ENCODE data around the gene APCDD1L.

The APCDD1L gene

DNA sequence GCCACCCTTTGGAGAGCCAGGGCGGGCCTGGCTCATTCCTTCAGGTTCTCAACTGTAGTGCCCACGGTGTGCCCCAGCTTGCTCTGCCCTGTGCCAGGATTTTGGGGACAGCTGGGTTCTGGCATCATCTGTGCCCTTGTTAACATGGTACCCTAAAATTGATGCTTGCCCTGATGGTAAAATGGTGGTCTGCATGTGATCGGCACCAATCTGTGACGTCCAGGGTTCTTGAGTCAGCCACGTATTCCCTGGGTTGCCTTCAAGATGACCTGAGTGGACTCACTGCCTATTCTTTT lies 31.2 kb upstream of the APCDD1L start:
- no peaks in the 10 kb centered on the region for H3K9me2 ChIP-seq (replicated peaks; ENCODE audit: insufficient read depth, low read length)
- H2AFZ ChIP-seq (ENCODE audit: low read depth, low read length, severe bottlenecking), result no peak overlapping the region
- no peaks in the 10 kb centered on the region for H3F3A ChIP-seq (ENCODE audit: insufficient read depth)
- H4K20me1 ChIP-seq (ENCODE audit: low read depth, low read length), result no peaks in the 10 kb centered on the region
- no peak overlapping the region for H3K4me2 ChIP-seq (ENCODE audit: low read depth, low read length, poor library complexity, severe bottlenecking)
- H3K27ac ChIP-seq (ENCODE audit: low read depth, low read length), result no peak overlapping the region
- H3K9me3 ChIP-seq (ENCODE audit: insufficient read depth, low read length), result no peaks in the 10 kb centered on the region
- no peak overlapping the region for H3K9ac ChIP-seq (ENCODE audit: low read length)
- no peak overlapping the region for H3K4me3 ChIP-seq (ENCODE audit: insufficient read depth, low read length, poor library complexity, severe bottlenecking)
- H3K27me3 ChIP-seq (ENCODE audit: low read length), result no peaks in the 10 kb centered on the region
- TF ChIP-seq, protein P1, sequence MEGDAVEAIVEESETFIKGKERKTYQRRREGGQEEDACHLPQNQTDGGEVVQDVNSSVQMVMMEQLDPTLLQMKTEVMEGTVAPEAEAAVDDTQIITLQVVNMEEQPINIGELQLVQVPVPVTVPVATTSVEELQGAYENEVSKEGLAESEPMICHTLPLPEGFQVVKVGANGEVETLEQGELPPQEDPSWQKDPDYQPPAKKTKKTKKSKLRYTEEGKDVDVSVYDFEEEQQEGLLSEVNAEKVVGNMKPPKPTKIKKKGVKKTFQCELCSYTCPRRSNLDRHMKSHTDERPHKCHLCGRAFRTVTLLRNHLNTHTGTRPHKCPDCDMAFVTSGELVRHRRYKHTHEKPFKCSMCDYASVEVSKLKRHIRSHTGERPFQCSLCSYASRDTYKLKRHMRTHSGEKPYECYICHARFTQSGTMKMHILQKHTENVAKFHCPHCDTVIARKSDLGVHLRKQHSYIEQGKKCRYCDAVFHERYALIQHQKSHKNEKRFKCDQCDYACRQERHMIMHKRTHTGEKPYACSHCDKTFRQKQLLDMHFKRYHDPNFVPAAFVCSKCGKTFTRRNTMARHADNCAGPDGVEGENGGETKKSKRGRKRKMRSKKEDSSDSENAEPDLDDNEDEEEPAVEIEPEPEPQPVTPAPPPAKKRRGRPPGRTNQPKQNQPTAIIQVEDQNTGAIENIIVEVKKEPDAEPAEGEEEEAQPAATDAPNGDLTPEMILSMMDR (IDR thresholded peaks at IDR 0.05; ENCODE audit: insufficient read depth, low read length, poor library complexity, severe bottlenecking), result no peak
- no peaks in the 10 kb centered on the region for H3K36me3 ChIP-seq (ENCODE audit: low read length)
- no peaks in the 10 kb centered on the region for H3K79me2 ChIP-seq (ENCODE audit: insufficient read depth, low read length)

DNA sequence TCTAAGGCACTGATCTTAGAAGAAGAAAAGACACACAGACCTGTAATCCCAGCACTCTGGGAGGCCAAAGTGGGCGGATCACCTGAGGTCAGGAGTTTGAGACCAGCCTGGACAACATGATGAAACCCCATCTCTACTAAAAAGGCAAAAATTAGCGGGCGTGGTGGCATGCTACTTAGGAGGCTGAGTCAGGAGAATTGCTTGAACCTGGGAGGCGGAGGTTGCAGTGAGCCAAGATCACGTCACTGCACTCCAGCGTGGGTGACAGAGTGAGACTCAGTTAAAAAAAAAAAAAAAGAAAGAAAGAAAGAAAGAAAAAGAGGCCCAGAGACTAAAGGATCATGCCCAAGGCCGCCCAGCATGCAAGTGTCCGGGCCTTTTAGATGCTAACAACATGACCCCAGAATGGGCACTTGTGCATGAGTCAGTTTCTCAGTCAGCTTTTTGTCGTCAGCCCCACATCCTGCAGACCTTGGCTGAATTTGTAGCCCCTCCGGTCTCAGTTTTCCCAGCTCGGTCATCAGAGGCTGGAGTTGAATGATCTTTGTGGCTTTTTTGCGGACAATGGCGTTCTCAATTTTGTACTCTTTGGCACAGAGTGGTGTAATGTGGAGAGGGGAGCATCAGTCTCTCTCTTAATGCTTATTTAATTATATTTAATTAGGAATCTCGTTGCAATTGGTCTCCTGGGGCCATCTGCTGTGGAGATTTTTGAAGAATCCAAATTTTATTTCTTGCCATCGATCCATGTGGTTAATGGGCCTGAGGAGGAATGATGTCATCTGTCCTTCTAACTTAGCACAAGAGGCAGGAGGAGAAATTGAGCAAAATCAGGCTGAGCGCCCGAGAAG lies 30.6 kb upstream of the APCDD1L start:
- no peaks in the 10 kb centered on the region for H3K79me2 ChIP-seq (ENCODE audit: insufficient read depth, low read length)
- H3K9ac ChIP-seq (ENCODE audit: low read length), result no peak overlapping the region
- no peaks in the 10 kb centered on the region for H3K9me2 ChIP-seq (replicated peaks; ENCODE audit: insufficient read depth, low read length)
- TF ChIP-seq, protein P1 (IDR thresholded peaks at IDR 0.05; ENCODE audit: insufficient read depth, low read length, poor library complexity, severe bottlenecking), result no peak
- TF ChIP-seq EZH2phosphoT487 (conservative IDR thresholded peaks at IDR 0.05; ENCODE audit: low read length), result no peak
- no peaks in the 10 kb centered on the region for H3F3A ChIP-seq (ENCODE audit: insufficient read depth)
- H2AFZ ChIP-seq (ENCODE audit: low read depth, low read length, severe bottlenecking), result no peak overlapping the region
- no peaks in the 10 kb centered on the region for H3K27me3 ChIP-seq (ENCODE audit: low read length)
- H3K27ac ChIP-seq (ENCODE audit: low read depth, low read length), result no peak overlapping the region
- H3K4me2 ChIP-seq (ENCODE audit: low read depth, low read length, poor library complexity, severe bottlenecking), result no peak overlapping the region
- H3K36me3 ChIP-seq (ENCODE audit: low read length), result no peaks in the 10 kb centered on the region
- H3K4me3 ChIP-seq (ENCODE audit: insufficient read depth, low read length, poor library complexity, severe bottlenecking), result no peak overlapping the region
- no peaks in the 10 kb centered on the region for H4K20me1 ChIP-seq (ENCODE audit: low read depth, low read length)
- no peaks in the 10 kb centered on the region for H3K9me3 ChIP-seq (ENCODE audit: insufficient read depth, low read length)

DNA sequence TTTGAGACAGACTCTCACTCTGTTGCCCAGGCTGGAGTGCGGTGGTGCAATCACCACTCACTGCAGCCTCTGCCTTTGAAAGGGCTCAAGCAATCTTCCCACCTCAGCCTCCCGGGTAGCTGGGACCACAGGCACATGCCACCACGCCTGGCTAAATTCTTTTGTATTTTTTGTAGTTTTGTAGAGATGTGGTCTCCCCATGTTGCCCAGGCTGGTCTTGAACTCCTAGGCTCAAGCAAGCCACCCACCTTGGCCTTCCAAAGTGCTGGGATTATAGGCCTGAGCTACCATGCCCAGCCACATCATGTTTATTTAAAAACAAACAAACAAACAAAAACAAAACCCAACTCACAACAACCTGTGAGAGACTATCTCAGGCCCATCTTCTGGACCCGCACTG lies 29.7 kb upstream of the APCDD1L start:
- no peaks in the 10 kb centered on the region for H3K27me3 ChIP-seq (ENCODE audit: low read length)

More for the DNA sequence above, 29.7 kb upstream of the APCDD1L start:
- Histone ChIP-seq H3K9me2 (replicated peaks; ENCODE audit: insufficient read depth, low read length) (no peaks in the 10 kb centered on the region), H3K4me2 (ENCODE audit: low read depth, low read length, poor library complexity, severe bottlenecking) (no peak overlapping the region), H3K9me3 (ENCODE audit: insufficient read depth, low read length) (no peaks in the 10 kb centered on the region), H3K9ac (ENCODE audit: low read length) (no peak overlapping the region), H3K79me2 (ENCODE audit: insufficient read depth, low read length) (no peaks in the 10 kb centered on the region), H3K4me3 (ENCODE audit: insufficient read depth, low read length, poor library complexity, severe bottlenecking) (no peak overlapping the region), H3K27ac (ENCODE audit: low read depth, low read length) (no peak overlapping the region), H2AFZ (ENCODE audit: low read depth, low read length, severe bottlenecking) (no peak overlapping the region), H3K36me3 (ENCODE audit: low read length) (no peaks in the 10 kb centered on the region), H4K20me1 (ENCODE audit: low read depth, low read length) (no peaks in the 10 kb centered on the region), H3F3A (ENCODE audit: insufficient read depth) (no peaks in the 10 kb centered on the region)
- TF ChIP-seq, protein P1 (IDR thresholded peaks at IDR 0.05; ENCODE audit: insufficient read depth, low read length, poor library complexity, severe bottlenecking), result no peak
- no peak for TF ChIP-seq EZH2phosphoT487 (conservative IDR thresholded peaks at IDR 0.05; ENCODE audit: low read length)
